Measurements from ENCODE around the gene SIRT7.

The SIRT7 gene

DNA sequence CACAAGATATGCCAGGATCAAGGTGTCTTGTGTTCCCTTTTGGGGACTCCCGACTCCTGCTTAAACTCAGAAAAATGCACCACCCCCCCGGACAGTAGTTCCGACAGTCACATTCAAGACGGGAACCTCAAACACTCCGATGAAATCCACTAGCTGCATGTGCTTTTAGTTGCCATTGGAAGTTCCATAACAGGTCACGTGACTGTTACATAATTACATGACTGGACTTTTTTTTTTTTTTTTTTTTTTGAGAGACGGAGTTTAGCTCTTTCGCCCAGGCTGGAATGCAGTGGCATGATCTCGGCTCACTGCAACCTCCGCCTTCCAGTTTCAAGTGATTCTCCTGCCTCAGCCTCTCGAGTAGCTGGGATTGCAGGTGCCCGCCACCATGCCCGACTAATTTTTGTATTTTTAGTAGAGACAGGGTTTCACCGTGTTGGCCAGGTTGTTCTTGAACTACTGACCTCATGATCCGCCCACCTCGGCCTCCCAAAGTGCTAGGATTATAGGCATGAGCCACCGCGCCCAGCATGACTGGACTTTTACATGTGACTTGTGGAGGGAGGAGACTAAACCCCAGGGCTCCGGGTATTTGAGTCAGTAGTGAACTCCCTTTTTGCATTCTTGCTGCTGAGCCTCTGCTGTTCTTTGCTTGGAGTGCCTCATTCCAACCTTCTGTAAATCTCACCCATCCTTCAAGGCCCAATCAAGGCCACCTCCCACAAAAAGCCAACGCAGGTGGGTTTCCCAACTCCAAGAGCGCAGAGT lies 1.6 kb downstream of the SIRT7 start:
- no peak for TF ChIP-seq CTCF (IDR thresholded peaks at IDR 0.05; ENCODE audit: low read depth, low read length, missing control alignments)
- no peak for DNase-seq (ENCODE audit: low read depth)
- H3K4me3 ChIP-seq (ENCODE audit: low read depth, low read length): peak overlapping the region; percentile 76

- TF ChIP-seq CTCF (IDR thresholded peaks at IDR 0.05; ENCODE audit: low read depth, low read length, missing control alignments): no peak
- no peak overlapping the region for H3K4me3 ChIP-seq (ENCODE audit: low read depth, low read length)
- DNase-seq (ENCODE audit: low read depth): no peak
Measured at GRCh38 chr17:81915331-81915730, 2.6 kb downstream of the SIRT7 start.

- DNase-seq (ENCODE audit: low read depth): no peak
- H3K4me3 ChIP-seq (ENCODE audit: low read depth, low read length): no peak overlapping the region
- no peak for TF ChIP-seq CTCF (IDR thresholded peaks at IDR 0.05; ENCODE audit: low read depth, low read length, missing control alignments)
Measured at GRCh38 chr17:81914103-81914850, 3.7 kb downstream of the SIRT7 start.

GRCh38 chr17:81913394-81914102 lies 4.4 kb downstream of the SIRT7 start:
- no peak for TF ChIP-seq CTCF (IDR thresholded peaks at IDR 0.05; ENCODE audit: low read depth, low read length, missing control alignments)
- H3K4me3 ChIP-seq (ENCODE audit: low read depth, low read length): no peak overlapping the region
- no peak for DNase-seq (ENCODE audit: low read depth)

- H3K4me3 ChIP-seq (ENCODE audit: low read depth, low read length): no peak overlapping the region
- no peak for TF ChIP-seq CTCF (IDR thresholded peaks at IDR 0.05; ENCODE audit: low read depth, low read length, missing control alignments)
- DNase-seq (ENCODE audit: low read depth): no peak
Measured at GRCh38 chr17:81912441-81913309, 5.3 kb downstream of the SIRT7 start.

GRCh38 chr17:81911969-81912368 lies 6.0 kb downstream of the SIRT7 start:
- no peak overlapping the region for H3K4me3 ChIP-seq (ENCODE audit: low read depth, low read length)
- TF ChIP-seq CTCF (IDR thresholded peaks at IDR 0.05; ENCODE audit: low read depth, low read length, missing control alignments): no peak
- DNase-seq (ENCODE audit: low read depth): no peak

All from GM12864 (cell line).